Right ventricle myocardium inferior (tissue), 1 donor: ENCODE measurements around the gene SYP. TPM values are rescaled to one million over a fixed set of nuclear protein-coding genes. Genes with fewer than 3 reads are reported as not detected.

Source experiments
- ATAC-seq: fragments of 200-7000 bp; cut with Tn5 transposase; one replicate; pipeline ENCODE4 v1.9.1; 2020; ENCODE audit warnings: mild to moderate bottlenecking, moderate library complexity
- DNase-seq: peaks from one replicate; pipeline ENCODE4 v3.0.0; 2021; ENCODE audit errors: missing footprints
- intact Hi-C: fragments of 100-400 bp; cut with DNase I; formaldehyde crosslinking; loops from one replicate; pipeline ENCODE4 v1.11.0; 2022
- total RNA-seq: library from RNA; stranded (reverse); fragmentation: NEBNext Ultra II Directional; extraction: Animal tissue kit (Norgen Biotek cat#: 25700); gene quantifications from one replicate; pipeline ENCODE4 v1.2.1, GENCODE V29; 2021
- donor health status: DM: no; HTN: yes; CAD: no; lungs with severe emphysema.

The SYP gene
- total RNA-seq, 1 donor from 2014 or later = 1.8 TPM

DNA sequence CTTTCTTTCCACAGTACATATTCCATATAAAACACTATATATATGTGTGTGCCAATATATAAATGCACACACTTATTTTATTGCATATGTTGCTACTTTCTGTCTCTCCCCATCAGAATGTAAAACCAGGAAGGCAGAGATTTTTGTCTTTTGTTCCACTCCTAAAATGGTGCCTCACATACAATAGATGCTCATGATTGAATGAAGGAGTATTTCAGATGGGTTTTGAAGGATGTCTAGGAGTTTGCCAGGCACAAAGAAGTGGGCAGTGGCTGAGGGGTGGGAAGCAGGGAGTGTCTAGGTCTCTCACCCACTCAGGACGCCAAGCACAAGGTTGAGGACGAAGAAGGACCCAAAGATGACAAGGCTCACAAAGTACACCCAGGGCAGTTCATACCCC lies 27.7 kb upstream of the SYP start:
- intact Hi-C loops = no loop called here
- ATAC-seq = no peak
- DNase-seq = no peak

DNA sequence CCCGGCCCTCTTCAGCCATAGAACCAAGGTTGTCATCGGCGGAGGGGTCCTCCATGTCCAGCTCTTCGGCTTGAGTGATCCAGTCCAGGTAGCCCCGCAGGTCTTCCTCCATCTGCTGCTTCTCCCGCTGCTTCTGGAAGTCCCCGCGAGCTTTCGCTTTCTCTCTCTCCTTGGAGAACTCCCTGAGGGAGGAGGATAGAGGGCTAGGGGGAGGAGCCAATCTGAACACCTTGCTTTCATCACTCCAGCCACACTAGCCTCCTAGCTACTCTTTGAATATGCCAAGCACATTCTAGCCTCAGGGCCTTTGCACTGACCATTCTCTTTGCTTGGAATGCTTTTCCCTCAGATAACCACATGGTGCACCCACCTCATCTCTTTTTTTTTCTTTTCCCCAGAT lies 27.0 kb upstream of the SYP start:
- intact Hi-C loops = no loop called here
- DNase-seq (no peak), ATAC-seq (no peak)

DNA sequence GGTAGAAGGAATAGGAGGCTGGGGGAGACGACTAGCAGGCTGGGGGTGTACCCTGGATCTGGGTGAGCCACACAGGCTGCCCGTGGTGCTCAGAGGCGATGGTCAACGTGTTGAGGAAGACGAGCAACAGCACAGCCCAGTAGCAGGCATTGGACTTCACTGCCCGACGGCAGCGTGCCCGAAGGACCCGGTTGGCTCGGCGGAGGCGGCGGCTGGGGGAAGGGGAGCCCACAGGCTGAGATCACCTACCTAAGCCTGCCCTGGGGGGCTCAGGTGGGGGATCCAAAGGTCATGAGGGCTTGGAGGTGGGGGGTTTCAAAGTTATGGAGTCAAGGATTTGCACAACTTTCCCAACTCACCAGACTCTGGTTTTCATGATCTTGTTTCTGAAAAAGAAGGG lies 25.9 kb upstream of the SYP start:
- no peak for DNase-seq
- ATAC-seq = no peak
- intact Hi-C loops = no loop called here

GRCh38 chrX:49221868-49222267 lies 21.9 kb upstream of the SYP start:
- no peak for ATAC-seq
- DNase-seq = no peak
- intact Hi-C loops = no loop called here

DNA sequence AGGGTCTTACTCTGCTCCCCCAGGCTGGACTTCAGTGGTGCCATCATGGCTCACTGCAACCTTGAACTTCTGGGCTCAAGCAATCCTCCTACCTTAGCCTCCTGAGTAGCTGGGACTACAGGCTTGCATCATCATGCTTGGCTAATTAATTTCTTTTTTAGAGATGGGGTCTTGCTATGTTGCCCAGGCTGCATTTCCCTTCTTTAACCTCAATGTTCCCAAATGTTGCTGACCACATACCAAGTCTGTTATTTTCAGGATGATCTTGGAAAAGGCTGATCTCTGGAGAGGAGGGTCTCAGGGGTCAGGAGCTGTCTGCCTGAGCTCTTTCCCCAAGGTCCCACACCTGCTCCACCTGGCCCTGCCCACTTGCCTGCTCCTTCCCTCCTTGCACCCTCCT lies 20.1 kb upstream of the SYP start:
- ATAC-seq (no peak), DNase-seq (no peak)
- intact Hi-C loops = no loop called here

DNA sequence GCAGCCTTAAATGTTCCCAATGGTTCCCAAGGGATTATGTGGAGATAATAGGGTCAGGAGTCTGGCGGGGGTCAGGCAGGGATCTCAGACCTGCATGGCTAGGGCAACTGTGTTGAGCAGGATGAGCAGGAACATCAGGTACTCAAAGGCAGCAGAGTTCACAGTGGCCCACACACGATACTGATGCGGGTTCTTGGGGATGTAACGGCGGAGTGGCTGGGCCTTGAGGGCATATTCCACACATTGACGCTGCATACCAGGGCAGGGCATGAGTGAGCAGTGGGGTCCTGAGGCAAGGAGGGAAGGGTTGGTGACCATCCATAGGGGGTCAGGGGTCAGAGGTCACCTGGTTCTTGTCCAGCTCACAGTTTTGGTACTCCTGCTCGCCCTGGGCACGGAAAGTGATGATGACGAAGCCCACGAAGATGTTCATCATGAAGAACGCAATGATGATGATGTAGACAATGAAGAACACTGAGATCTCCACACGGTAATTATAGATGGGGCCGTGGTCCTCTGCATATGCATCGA lies 15.1 kb upstream of the SYP start:
- intact Hi-C loops = no loop called here
- ATAC-seq (no peak), DNase-seq (no peak)

- no peak for ATAC-seq
- intact Hi-C loops = no loop called here
- no peak for DNase-seq
Measured at GRCh38 chrX:49214416-49214815, 14.4 kb upstream of the SYP start.

DNA sequence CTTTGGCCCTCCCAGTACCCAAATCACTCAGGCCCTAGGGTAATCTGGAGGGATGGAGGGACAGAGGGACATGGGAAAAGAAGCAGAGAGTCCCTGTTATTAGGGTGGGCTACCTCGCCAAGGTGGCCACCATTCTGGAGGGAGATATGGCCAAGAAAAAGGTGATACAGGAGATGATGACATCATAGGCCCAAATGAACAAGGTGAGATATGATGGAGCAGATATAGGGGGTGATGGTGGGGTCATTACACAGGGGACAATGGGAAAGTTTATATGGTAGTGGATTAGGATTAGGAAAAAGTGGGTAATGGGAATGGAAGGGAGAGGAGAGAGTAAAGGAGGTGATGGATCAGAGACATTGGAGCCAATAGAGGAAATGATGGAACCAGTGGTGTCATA lies 12.9 kb upstream of the SYP start:
- ATAC-seq (no peak), DNase-seq (no peak)
- intact Hi-C loops = no loop called here

DNA sequence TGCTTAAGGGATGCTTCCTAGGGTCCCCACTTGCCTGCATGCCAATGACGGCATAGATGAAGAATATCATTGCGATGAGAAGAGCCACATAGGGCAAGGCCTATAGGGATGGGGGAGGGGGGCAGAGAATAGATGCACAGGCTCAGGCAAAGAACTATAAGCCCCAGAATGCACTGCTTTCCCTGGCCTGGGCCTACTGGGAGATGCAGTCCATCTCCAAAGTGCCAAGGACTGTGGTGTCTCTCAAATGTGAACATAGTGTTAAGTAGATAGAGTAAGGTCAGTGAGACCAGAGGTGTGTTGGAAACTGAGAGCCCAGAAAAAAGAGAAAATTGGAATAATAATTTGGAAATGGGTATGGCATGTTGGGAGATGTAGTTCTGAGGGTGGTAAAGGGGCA lies 12.2 kb upstream of the SYP start:
- intact Hi-C loops = no loop called here
- no peak for DNase-seq

GRCh38 chrX:49211074-49211473 lies 11.1 kb upstream of the SYP start:
- intact Hi-C loops = no loop called here
- DNase-seq = no peak
- ATAC-seq = no peak

More for the DNA sequence above, 12.2 kb upstream of the SYP start:
- no peak for ATAC-seq

- intact Hi-C loops = no loop called here
- ATAC-seq (no peak), DNase-seq (no peak)
Measured at GRCh38 chrX:49210406-49210805, 10.4 kb upstream of the SYP start.

- intact Hi-C loops = no loop called here
- DNase-seq (no peak), ATAC-seq (no peak)
Measured at GRCh38 chrX:49209434-49210251, 9.7 kb upstream of the SYP start.

GRCh38 chrX:49208399-49208798 lies 8.4 kb upstream of the SYP start:
- DNase-seq (no peak), ATAC-seq (no peak)
- intact Hi-C loops = no loop called here

DNA sequence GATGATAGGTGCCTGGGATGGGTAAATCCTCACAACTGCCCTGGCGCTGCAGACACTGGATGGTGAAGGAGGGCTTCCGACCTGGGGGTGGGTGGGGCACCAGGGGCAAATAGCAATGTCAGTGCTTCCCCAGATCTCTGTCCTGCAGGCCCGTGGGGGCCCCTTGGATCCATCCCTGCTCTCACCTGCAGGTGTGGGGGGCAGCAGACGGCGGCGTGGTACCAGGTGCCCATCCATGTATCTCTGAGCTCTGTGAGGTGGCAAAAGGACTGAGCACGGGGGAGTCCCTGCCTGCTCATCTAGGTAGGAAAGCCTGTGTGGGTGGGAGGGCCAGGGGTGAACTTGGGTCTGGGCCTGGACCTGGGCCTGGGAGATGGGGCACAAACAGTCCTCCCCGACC lies 6.5 kb upstream of the SYP start:
- DNase-seq = no peak
- intact Hi-C loops = no loop called here
- no peak for ATAC-seq

DNA sequence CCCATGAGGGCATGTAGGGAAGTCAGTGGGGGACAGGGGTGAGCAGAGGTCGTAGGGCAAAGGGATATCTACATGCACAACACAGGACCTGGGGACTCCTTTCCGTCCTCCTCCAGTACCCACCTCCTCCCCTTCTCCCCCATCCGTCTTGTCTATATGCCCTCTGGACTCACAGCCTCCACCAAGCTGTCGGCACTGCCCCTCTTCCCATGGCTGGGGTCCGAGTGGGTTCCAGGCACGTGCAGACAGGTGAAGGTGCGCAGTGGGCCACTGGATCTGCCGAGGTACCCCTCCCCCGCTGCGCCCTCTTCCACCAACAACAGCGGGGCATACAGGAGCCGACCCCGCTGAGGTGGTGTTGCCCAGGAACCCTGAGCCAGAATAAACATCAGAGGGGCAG lies 5.5 kb upstream of the SYP start:
- intact Hi-C loops = no loop called here
- ATAC-seq = no peak
- no peak for DNase-seq

DNA sequence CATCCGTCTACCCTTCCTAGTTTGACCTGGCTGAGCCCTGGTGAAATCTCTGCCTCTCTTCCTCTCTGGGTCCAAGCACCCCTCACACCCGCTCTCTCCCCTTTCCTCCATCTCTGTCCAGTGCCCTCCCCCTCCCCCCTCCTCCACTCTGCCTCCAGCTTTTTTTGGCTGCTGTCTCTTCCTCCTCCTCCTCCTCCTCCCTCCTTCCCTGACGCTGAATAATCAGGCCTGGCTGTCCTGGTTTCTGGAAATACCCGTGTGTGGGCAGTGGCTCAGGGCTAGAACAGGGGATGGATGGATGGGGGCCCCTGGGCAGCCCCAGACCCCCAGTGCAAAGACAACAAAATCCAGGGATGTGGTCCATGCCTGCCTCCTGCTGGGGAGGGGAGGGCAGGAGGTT lies 4.7 kb upstream of the SYP start:
- ATAC-seq (no peak), DNase-seq (no peak)
- intact Hi-C loops = loop anchor here (5.0 kb wide), 1 partner anchor 63 kb away; the partner anchor contains the start of gene PPP1R3F

GRCh38 chrX:49204017-49204416 lies 4.0 kb upstream of the SYP start:
- ATAC-seq (no peak), DNase-seq (no peak)
- intact Hi-C loops = loop anchor here (5.0 kb wide), 1 partner anchor 63 kb away; the partner anchor contains the start of gene PPP1R3F

GRCh38 chrX:49203536-49203935 lies 3.5 kb upstream of the SYP start:
- ATAC-seq = no peak
- intact Hi-C loops = loop anchor here (5.0 kb wide), 1 partner anchor 64 kb away; the partner anchor contains the start of gene PPP1R3F

DNA sequence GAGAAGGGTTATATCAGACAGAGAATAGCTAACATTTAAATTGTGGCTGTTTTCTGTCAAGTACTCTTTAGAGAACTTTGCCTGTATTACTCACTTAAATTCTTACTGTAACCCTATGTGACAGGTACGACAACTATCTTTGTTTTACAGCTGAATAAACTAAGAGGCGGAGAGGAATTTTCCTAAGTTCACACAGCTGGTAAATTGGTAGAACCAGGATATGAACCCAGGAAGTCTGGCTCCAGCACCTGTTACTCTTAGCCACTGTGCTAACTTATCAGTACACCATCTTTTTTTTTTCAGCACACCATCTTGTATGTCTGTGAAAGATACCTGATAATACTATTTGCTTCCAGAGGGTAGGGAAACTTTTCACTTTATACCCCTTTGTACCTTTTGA lies 2.0 kb upstream of the SYP start:
- intact Hi-C loops = loop anchor here (5.0 kb wide), 1 partner anchor 65 kb away; the partner anchor contains the start of gene PPP1R3F
- DNase-seq = no peak
- no peak for ATAC-seq

More at GRCh38 chrX:49203536-49203935, 3.5 kb upstream of the SYP start:
- DNase-seq = no peak

DNA sequence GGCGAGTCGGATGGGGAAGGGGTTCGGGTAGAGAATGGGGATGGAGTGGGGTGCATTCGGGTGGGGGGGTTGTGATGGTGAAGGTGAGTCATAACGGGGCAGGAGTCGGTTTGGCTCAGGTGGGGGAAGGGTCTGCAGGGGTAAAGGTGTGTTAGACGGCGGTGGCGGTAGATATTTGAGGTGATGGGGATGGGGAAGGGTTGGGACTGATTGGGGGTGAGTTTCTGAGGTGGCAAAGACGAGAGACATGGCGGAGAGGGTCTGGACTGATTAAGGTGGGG lies 738 bp downstream of the SYP start:
- ATAC-seq (no peak), DNase-seq (no peak)
- intact Hi-C loops = loop anchor here (5.0 kb wide), 1 partner anchor 33 kb away; the partner anchor contains the start of gene CACNA1F
